IgD-negative memory B cell (primary cell): Measurements from ENCODE around the gene ACSF3. TPM values are rescaled to one million over a fixed set of nuclear protein-coding genes. Genes with fewer than 3 reads are reported as not detected.
"Not testable (repeated sequence)": the region's sequence is repeated elsewhere in the genome, so short reads cannot be mapped to it uniquely, and the experiment has no call there.

Experiments used
- H3K27ac Mint-ChIP-seq, 3 donors: one replicate each; pipeline ENCODE4 v1.8.0; 2020 to 2022; ENCODE audit warnings: mild to moderate bottlenecking in 3 of 3, mixed read lengths in 3 of 3, moderate library complexity in 1 of 3
- H3K27me3 Mint-ChIP-seq: one replicate; pipeline ENCODE4 v1.8.0; 2021; ENCODE audit warnings: mixed read lengths
- H3K36me3 Mint-ChIP-seq: one replicate; pipeline ENCODE4 v1.8.0; 2020; ENCODE audit warnings: mild to moderate bottlenecking, mixed read lengths
- H3K4me1 Mint-ChIP-seq, 3 donors: one replicate each; pipeline ENCODE4 v1.8.0; 2020 to 2022; ENCODE audit warnings: mixed read lengths in 3 of 3, mild to moderate bottlenecking in 1 of 3
- H3K4me3 Mint-ChIP-seq, 4 donors: one replicate each; pipeline ENCODE4 v1.8.0; 2020 to 2022; ENCODE audit warnings: mild to moderate bottlenecking in 4 of 4, mixed read lengths in 4 of 4, moderate library complexity in 3 of 4
- H3K9me3 Mint-ChIP-seq, 3 donors: one replicate each; pipeline ENCODE4 v1.8.0; 2020 to 2021; ENCODE audit warnings: mixed read lengths in 3 of 3, mild to moderate bottlenecking in 1 of 3
- polyA plus RNA-seq: library from polyadenylated mRNA; unstranded; fragments of 300-500 nt; fragmentation: Illumina TruSeq; gene quantifications from one replicate; pipeline ENCODE4 v1.2.3, GENCODE V29; 2021

Gene ACSF3
- polyA plus RNA-seq, 1 donor from 2014 or later, result 53.9 TPM

DNA sequence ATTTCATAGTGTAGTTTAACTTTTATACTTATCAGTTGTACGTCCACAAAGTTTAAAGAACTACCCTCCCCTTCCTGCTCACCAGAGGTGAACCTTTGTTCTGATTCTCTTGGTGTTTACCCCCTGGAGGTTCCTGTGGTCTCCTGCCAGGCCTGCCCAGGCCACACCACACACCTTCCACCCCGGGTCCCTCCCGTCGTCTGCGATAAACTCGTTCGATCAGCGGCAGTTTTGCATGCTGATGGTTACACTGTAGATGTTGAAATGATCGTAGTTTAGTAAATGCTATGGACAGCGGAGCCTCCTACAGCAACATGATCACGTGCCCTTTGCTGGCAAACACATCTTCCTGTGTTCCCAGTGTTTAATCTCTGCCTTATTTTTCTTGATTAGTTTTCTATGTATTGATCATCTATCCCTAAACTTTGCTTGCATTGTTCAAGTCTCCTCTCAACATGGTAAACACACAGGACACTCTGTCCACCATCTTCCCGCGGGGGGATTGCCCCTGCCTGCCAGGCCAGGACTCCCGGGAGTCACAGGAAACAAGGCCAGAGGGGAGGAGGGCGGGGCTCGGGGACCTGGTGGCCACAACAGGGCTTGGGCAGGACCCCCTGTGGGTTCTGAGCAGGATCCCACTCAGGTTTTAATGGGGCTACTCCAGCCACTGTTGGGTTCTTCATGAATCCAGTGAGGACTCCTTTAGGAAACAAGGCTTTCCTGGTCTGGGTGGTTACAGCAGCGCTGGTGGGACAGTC is 2.8 kb upstream of the ACSF3 start:
- H3K4me3 Mint-ChIP-seq, result peak overlapping the region in 3 of 4 donors; percentile 41 to 84 (median 56)
- H3K4me1 Mint-ChIP-seq, result peaks cover 16 to 18% (median 16%) of the 10 kb centered on the region in 3 donors
- no peaks in the 10 kb centered on the region for H3K9me3 Mint-ChIP-seq
- H3K36me3 Mint-ChIP-seq, result peaks cover 5% of the 10 kb centered on the region
- H3K27me3 Mint-ChIP-seq, result peaks cover 8% of the 10 kb centered on the region
- peak overlapping the region in 2 of 3 donors; percentile 5 to 82 for H3K27ac Mint-ChIP-seq

DNA sequence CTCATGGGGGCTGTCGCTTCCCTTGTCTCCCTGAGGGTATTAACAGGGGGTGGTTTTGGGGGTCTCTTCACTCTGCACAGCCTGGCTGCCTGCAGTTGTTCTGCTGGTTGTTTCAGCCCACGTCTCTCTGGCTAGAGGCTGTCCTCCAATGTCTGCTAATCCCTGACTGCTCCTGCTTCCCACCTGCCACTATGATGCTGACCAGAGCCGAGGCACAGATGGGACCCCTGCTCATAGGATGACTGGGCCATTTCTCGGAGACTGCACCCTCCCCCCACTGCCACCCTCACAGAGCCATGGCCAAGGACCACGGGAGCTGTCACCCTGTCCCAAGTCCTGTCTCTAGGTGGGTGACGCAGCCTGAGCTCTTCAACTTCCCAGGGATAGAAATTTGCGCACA is 1.6 kb upstream of the ACSF3 start:
- no peaks in the 10 kb centered on the region for H3K9me3 Mint-ChIP-seq
- peak overlapping the region; percentile 57 to 87 (median 79) for H3K4me3 Mint-ChIP-seq
- peaks cover 8% of the 10 kb centered on the region for H3K27me3 Mint-ChIP-seq
- H3K36me3 Mint-ChIP-seq, result peaks cover 5% of the 10 kb centered on the region
- peak overlapping the region in 2 of 3 donors; percentile 82 to 83 for H3K27ac Mint-ChIP-seq
- H3K4me1 Mint-ChIP-seq, result peaks cover 23 to 28% (median 27%) of the 10 kb centered on the region in 3 donors

DNA sequence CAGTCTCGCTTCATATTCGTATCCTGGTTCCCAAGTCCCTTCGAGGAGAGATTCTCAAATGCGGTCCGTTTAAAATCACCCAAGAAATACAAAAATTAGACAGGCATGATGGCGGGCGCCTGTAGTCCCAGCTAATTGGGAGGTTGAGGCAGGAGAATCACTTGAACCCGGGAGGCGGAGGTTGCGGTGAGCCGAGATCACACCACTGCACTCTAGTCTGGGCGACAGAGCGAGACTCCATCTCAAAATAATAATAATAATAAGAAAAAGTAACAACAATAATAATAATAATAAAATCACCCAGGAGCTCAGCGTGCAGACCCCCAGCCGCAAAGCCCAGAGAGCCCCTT is 425 bp upstream of the ACSF3 start:
- Mint-ChIP-seq H3K4me3 (peak overlapping the region; percentile 52 to 83 (median 70)), H3K27ac (peak overlapping the region in 1 of 3 donors; percentile 63), H3K4me1 (peaks cover 35 to 40% (median 39%) of the 10 kb centered on the region in 3 donors)
- H3K9me3 Mint-ChIP-seq, H3K36me3 Mint-ChIP-seq, H3K27me3 Mint-ChIP-seq: not testable (repeated sequence)

DNA sequence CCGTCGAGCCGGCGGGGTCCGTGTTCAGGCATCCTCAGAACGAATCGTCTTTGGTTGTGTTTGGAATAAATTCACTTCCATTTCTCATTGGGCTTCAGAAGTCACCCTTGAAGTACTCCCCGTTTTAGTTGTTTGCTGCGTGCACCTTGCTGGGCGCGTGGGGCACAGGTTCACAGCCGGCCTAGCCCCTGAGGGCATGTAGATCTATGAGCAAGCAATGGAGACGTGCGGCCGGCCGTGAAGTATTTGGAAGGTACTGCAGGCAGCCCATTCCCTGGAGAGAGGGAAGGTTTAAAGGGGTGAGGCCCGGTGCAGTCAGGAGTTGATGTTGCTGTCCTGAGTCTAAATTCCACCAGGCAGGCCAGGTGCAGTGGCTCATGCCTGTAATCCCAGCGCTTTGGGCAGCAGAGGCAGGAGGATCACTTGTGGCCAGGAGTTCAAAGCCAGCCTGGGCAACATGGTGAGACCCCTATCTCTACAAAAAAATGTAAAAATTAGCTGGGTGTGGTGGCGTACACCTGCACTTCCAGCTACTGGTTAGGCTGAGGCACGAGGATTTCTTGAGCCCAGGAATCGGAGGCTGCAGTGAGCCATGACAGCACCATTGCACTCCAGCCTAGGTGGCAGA is 714 bp downstream of the ACSF3 start:
- Mint-ChIP-seq H3K27ac (peak overlapping the region; percentile 75 to 97 (median 93)), H3K27me3 (peaks cover 8% of the 10 kb centered on the region), H3K4me1 (peaks cover 43 to 49% (median 49%) of the 10 kb centered on the region in 3 donors), H3K4me3 (peak overlapping the region; percentile 84 to 98 (median 96)), H3K36me3 (peaks cover 3% of the 10 kb centered on the region), H3K9me3 (no peaks in the 10 kb centered on the region)

DNA sequence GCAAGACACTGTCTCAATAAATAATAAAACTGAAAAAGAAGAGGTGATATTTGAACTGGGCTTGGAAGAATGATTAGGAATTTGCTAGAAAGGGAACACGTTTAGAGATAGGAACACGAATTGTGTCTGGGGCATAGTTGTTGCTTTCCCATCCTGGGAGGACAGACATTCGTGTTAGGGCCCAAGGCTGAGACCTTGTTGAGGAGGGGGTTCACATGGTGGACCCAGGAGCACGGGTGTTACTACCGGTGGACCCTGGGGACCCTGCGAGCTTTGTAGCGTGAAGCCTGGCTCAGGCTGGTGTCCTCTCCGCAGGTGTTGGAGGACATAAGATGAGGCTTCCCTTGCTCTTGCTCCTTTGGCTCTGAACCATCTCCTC is 1.2 kb downstream of the ACSF3 start:
- Mint-ChIP-seq H3K4me3 (peak overlapping the region; percentile 84 to 98 (median 96)), H3K9me3 (no peaks in the 10 kb centered on the region), H3K27me3 (peaks cover 8% of the 10 kb centered on the region), H3K4me1 (peaks cover 48 to 54% (median 52%) of the 10 kb centered on the region in 3 donors), H3K27ac (peak overlapping the region; percentile 75 to 97 (median 93)), H3K36me3 (peaks cover 3% of the 10 kb centered on the region)

DNA sequence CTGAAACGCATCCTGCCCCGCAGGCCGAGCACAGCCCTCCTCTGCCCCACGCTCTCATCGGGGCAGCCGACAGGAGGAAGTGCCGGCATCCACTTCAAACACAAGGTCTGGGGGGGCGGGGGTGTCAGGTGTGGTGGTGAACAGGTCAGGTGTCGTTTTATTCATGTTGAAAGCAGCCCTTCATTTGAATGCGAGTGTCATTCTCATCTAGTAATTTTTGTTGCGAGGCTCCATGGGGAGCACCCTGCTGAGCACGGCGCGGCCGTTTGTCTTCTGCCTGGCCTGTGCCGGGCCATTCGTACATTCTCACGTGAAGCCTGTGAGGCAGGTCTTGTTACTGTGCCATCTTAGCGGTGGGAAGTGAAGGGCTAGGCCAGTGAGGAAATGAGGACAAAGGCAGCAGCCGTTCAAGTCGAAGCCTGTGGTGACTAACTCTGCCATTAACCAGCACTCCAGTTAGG is 1.9 kb downstream of the ACSF3 start:
- H3K4me1 Mint-ChIP-seq, result peaks cover 53 to 56% (median 55%) of the 10 kb centered on the region in 3 donors
- H3K27me3 Mint-ChIP-seq, result peaks cover 6% of the 10 kb centered on the region
- H3K4me3 Mint-ChIP-seq, result peak overlapping the region; percentile 84 to 98 (median 96)
- H3K9me3 Mint-ChIP-seq, result no peaks in the 10 kb centered on the region
- H3K27ac Mint-ChIP-seq, result peak overlapping the region; percentile 75 to 97 (median 93)
- H3K36me3 Mint-ChIP-seq, result peaks cover 3% of the 10 kb centered on the region

DNA sequence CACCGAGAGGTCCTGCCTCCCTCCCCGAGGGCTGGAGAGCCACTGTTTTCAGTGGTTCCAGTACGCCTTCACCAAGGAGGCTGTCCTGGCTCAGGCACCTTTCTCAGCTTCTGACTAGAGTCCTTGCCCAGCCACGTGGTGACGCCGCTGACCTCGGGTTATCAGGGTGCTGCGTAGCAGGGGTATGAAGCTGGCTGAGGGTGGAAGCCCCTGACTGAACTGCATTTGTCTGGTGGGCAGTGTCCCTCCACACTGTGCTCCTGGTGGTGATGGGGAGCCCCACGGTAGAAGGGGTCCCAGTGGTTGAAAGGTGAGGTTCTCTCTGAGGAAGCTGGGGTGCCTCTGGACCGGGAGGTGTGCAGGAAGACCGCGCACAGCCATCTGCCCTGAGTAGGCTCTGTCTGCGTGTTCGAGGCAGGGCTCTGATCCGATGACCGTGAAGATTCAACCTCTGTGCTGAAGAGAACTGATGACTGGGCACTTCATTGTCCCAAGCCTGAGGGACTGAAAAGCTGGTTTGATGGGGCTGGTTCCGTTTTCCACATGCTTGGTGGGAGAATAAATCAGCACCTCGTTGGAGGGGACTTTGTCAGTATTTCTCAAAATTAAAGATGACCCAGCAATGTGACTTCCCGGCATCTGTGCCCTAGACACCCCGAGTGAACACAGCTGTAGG is 2.5 kb downstream of the ACSF3 start:
- Mint-ChIP-seq H3K9me3 (no peaks in the 10 kb centered on the region), H3K36me3 (peaks cover 3% of the 10 kb centered on the region), H3K27me3 (peaks cover 4% of the 10 kb centered on the region), H3K4me3 (peak overlapping the region; percentile 23 to 95 (median 66)), H3K27ac (peak overlapping the region in 2 of 3 donors; percentile 97 to 100), H3K4me1 (peaks cover 53 to 56% (median 55%) of the 10 kb centered on the region in 3 donors)

DNA sequence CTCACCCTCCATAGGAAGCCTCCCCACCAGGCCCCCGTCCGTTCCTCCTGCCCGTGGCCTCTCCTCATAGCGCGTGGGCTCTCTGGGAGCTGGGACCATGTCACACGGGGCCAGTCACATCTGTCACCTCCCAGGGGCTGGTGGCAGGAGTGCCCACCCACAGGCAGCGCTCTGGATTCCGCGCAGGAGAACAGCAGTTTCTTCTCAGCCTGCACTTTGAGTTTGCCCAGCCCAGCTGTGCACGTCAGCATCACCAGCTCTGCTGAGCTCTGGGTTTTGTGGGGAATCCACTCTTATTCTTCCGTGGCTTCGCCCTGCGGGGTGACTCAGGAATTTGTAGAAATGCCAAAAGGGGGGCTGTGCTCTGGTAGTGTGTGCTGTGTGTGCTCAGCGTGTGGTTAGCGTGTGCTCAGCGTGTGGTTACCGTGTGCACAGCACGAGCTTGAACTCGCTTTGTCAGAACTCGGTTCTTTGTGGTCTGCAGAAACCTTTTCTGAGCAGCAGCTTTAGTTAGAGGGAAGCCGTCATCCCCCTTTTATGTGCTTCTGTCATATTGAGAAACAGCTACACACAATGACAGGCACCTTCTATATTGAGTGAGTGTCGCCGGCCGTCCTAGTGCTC is 3.2 kb downstream of the ACSF3 start:
- Mint-ChIP-seq H3K4me3 (peak overlapping the region; percentile 12 to 88 (median 82)), H3K9me3 (no peaks in the 10 kb centered on the region), H3K36me3 (peaks cover 3% of the 10 kb centered on the region), H3K27me3 (no peaks in the 10 kb centered on the region), H3K4me1 (peaks cover 53 to 56% (median 56%) of the 10 kb centered on the region in 3 donors), H3K27ac (peak overlapping the region; percentile 96 to 100 (median 97))

DNA sequence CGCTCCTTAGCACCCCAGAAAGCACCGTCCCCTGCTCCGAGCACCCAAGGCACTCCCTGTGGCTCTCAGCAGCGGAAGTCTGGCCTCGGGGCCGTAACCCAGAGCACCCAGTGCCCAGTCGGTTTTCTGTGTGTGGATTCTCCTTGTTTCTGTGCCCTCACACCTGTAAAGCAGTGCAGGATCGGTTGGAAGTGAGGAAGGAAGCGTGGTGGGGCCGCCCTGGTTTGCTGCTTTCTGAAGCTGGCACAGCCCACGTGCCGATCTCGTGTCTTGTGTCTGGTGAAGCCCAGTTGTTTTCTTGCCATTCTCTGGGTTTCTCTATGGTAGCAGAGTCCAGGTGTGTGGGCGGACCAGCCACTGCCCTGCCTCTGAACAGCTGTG is 3.7 kb downstream of the ACSF3 start:
- H3K9me3 Mint-ChIP-seq, result no peaks in the 10 kb centered on the region
- H3K27ac Mint-ChIP-seq, result peak overlapping the region; percentile 96 to 100 (median 97)
- no peaks in the 10 kb centered on the region for H3K27me3 Mint-ChIP-seq
- peaks cover 3% of the 10 kb centered on the region for H3K36me3 Mint-ChIP-seq
- peak overlapping the region; percentile 68 to 88 (median 82) for H3K4me3 Mint-ChIP-seq
- H3K4me1 Mint-ChIP-seq, result peaks cover 53 to 56% (median 55%) of the 10 kb centered on the region in 3 donors

DNA sequence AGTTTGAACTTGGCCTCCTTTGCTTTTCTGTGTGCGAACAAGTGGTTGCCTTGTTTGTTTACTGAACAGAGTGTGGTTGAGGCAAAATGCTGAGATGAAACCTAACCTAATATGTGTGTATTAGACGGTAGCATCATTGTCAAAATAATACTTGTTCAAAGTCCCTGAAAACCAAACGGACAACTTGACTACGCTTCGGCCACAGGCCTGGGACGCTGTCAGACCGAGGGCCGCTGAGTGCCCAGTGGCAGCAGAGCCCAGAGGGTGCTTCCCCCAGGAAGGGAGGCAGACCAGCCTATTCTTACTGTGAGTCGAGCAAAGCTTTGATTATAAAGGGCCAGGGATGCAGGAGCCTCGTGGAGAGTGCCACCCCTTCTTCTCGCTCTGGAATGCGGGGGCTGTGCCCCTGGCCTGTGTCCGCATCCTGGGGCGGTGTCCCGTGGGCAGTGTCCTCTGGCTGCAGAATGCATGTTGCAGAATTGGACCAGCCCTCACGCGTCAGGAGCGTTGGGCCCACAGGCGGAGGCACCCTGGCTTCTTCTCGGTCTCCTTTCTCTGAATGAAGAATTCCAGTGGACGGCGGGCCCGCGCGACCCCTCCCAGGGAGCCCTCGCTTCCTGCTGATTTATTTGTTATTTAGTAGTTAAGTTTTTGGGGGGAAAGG is 5.2 kb downstream of the ACSF3 start:
- Mint-ChIP-seq H3K4me3 (peak overlapping the region; percentile 68 to 88 (median 82)), H3K9me3 (no peaks in the 10 kb centered on the region), H3K27ac (peak overlapping the region; percentile 96 to 100 (median 97)), H3K36me3 (peaks cover 3% of the 10 kb centered on the region), H3K4me1 (peaks cover 53 to 58% (median 56%) of the 10 kb centered on the region in 3 donors), H3K27me3 (no peaks in the 10 kb centered on the region)

DNA sequence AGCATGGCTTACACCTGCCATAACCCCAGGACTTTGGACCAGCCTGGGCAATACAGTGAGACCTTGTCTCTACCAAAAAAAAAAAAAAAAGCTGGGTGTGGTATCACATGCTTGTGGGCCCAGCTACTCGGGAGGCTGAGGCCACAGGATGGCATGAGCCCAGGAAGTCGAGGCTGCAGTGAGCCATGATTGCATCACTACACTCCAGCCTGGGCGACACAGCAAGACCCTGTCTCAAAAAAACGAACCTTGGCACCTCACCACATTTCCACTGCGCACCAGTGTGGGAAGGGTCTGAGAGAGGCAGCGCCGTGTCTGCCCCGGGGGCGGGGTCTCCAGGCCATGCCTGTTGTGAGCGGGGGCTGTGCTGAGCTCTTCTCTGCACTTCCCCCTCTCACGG is 6.3 kb downstream of the ACSF3 start:
- Mint-ChIP-seq H3K4me1 (peaks cover 49 to 51% (median 50%) of the 10 kb centered on the region in 3 donors), H3K27ac (peak overlapping the region; percentile 77 to 87 (median 86)), H3K36me3 (peaks cover 3% of the 10 kb centered on the region), H3K27me3 (no peaks in the 10 kb centered on the region), H3K4me3 (peak overlapping the region in 1 of 4 donors; percentile 80), H3K9me3 (no peaks in the 10 kb centered on the region)

DNA sequence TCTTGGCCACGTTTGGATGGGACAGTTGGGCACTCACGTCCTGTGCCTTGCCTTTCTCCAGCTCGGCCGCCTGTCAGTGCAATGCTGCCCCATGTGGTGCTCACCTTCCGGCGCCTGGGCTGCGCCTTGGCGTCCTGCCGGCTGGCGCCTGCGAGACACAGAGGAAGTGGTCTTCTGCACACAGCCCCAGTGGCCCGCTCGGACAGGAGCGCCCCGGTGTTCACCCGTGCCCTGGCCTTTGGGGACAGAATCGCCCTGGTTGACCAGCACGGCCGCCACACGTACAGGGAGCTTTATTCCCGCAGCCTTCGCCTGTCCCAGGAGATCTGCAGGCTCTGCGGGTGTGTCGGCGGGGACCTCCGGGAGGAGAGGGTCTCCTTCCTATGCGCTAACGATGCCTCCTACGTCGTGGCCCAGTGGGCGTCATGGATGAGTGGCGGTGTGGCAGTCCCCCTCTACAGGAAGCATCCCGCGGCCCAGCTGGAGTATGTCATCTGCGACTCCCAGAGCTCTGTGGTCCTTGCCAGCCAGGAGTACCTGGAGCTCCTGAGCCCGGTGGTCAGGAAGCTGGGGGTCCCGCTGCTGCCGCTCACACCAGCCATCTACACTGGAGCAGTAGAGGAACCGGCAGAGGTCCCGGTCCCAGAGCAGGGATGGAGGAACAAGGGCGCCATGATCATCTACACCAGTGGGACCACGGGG is 7.1 kb downstream of the ACSF3 start:
- no peaks in the 10 kb centered on the region for H3K9me3 Mint-ChIP-seq
- no peaks in the 10 kb centered on the region for H3K36me3 Mint-ChIP-seq
- H3K4me1 Mint-ChIP-seq, result peaks cover 41 to 44% (median 42%) of the 10 kb centered on the region in 3 donors
- H3K27ac Mint-ChIP-seq, result no peak overlapping the region
- no peak overlapping the region for H3K4me3 Mint-ChIP-seq
- H3K27me3 Mint-ChIP-seq, result no peaks in the 10 kb centered on the region

DNA sequence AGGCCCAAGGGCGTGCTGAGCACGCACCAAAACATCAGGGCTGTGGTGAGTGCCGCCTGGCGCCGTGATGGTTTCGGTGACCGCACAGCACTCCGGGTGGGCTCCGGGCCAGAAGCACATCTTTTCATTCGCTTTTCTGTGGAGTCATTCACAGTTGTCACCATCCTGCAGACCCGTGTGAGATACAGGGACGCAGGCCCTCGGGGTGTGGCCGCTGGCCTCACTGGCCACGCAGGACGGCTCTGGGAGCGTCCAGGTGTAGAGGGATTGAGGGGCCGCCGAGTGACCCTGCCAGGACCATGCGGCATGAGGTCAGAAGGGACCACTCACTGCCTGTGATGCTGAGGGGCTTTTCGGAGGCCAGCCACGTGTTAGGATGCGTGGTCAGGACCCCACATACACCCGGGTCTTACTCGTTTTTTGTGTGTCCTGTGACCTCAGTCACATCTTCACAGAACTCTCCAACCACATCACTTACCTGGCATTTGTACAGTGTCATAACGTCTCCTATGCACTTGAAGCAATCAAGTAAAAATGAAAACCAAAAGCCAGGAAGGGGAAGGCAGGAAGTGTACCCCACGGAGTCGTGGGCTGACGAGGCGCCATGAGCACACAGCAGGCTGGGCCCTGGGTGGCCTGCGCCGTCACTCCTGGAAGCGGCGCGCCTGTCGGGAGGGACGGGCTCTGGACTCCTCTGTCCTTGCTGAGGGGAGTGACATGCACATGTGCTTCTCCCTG is 7.8 kb downstream of the ACSF3 start:
- peak overlapping the region in 1 of 4 donors; percentile 32 for H3K4me3 Mint-ChIP-seq
- peaks cover 34 to 38% (median 37%) of the 10 kb centered on the region in 3 donors for H3K4me1 Mint-ChIP-seq
- no peak overlapping the region for H3K27ac Mint-ChIP-seq
- no peaks in the 10 kb centered on the region for H3K36me3 Mint-ChIP-seq
- H3K9me3 Mint-ChIP-seq, result no peaks in the 10 kb centered on the region
- no peaks in the 10 kb centered on the region for H3K27me3 Mint-ChIP-seq
